ENCODE results near the gene SEMA7A.
"Not testable (repeated sequence)": the region's sequence is repeated elsewhere in the genome, so short reads cannot be mapped to it uniquely, and the experiment has no call there.

The SEMA7A gene

GRCh38 chr15:74369084-74369745 is 64.5 kb downstream of the SEMA7A start:
- DNase-seq, result no peak

DNA sequence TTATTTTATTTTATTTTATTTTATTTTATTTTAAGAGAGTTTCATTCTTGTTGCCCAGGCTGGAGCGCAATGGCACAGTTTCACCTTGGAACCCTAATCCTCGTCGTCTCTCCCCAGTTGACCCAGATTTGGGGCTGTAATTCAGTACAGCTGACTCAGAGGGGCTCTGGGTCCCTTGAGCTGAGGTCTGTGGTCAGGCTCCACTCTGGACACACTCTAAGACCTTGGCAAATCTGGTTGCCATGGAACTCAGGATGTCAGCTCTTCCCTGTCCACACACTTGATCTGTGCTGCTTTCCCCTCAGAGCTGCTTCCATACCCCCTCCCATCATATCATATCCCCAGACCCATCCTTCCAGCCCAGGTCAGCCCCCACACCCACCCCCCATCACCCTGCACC is 65.6 kb downstream of the SEMA7A start:
- no peak for DNase-seq

DNA sequence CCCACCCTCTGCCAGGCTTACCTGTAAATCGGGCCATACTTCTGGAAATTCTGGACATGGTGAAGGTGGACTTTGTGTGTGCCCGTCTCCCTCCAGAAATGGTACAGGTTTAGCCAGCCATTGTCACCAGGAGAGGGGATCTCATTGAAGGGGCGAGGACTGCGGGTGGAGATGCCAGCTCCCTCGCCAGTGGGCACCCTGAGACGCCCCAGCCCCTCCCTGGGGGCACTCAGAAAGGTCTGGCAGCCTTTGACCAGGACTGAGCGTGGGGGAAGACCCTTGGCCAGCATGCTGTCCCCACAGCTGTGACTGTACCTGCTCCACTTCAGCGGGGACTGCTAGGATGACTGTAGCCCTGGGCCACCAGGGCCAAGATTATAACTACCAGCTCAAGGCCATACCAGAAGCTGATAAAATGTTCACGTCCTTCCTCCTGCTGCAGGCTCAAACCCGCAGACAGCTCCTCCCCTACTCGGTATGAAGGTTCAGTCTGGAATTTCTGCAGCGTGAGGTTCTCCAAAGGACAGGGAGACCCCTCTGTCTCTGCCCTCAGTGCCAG is 66.4 kb downstream of the SEMA7A start, which contains the start of gene CYP11A1:
Gene CYP11A1, minus strand, starts transcription at position 351 of the 559 bp plus-strand sequence. Its CDS starts 61 bp downstream, at position 290.
- DNase-seq, result no peak

- DNase-seq, result no peak
Observed at GRCh38 chr15:74365598-74366445, 67.9 kb downstream of the SEMA7A start.

DNA sequence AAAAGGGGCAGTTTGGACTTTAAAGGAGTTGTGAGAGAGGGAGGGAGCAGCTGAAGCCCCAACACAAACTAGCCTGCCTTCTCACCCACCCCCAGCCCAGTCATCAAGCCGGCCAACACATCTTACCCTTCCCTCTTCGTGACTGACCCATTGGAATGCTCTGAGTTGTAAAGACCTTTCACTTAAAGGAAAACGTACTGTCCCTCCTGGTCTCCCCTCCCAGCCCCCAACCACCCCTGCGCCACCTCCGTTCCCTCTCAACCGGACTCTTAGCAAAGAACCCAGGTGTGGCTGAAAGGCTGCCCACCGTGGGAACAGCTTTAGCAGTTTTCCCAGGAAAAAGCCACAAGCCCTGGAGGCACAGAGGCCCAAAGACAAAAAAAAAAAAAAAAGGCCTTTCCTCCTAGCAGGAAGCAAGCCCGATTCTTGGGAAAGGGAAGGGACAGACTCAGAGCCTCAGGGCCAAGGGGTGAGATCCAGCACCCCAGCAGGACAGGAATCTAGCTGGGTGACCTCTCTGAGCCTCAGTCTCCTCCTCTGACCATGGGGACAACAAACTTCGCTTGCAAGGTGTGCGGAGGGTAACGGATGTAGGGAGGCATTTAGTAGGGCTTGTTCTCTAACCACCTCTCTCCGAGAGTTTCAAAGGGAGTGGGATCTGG is 68.7 kb downstream of the SEMA7A start:
- no peak for DNase-seq

DNA sequence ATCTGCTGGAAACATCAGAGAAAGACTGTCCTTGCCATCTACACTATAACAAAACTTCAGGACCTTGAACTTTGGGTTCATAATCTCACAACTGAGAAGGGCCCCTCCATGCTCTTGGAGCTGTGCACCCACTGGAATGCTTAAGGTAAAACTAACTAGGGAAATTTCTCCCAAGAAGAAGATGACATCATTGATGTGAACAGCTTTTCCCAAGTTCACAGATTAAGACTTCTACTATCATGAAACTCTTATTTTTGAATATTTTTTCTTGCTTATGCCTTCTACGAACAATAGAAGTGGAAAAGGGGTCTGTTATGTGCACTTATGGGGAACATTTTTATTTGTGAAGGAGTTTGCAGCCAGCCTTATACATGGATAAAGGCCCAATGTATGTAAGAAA is 71.3 kb downstream of the SEMA7A start:
- DNase-seq, result no peak

DNA sequence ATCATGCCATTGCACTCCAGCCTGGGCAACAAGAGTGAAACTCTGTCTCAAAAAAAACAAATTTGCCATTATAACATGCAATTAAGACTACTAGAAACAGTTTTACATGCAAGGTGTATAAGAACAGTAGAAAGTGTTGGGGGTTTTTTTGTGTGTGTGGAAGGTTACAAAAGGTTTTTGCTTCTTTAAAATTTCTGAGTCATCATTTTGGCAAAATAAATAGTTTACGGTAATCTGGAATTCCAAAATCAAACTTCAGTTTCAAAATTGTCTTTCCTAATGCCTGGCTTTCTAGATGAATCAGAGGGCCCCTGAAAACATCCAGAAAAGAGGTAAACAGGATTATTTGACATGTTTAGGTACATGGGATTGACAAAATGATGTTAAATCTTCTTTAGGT is 72.9 kb downstream of the SEMA7A start:
- not testable (repeated sequence) for DNase-seq

DNA sequence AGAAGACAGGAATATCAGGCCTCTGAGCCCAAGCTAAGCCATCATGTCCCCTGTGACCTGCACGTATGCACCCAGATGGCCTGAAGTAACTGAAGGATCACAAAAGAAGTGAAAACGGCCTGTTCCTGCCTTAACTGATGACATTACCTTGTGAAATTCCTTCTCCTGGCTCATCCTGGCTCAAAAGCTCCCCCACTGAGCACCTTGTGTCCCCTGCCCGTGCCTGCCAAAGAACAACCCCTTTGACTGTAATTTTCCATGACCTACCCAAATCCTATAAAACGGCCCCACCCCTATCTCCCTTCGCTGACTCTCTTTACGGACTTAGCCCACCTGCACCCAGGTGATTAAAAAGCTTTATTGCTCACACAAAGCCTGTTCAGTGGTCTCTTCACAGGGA is 74.4 kb downstream of the SEMA7A start:
- not testable (repeated sequence) for DNase-seq

Measured in NCI-H510A (cell line).